Glutamatergic neuron (in vitro differentiated cells): Measurements from ENCODE around the gene CDH22. TPM values are rescaled to one million over a fixed set of nuclear protein-coding genes. Genes with fewer than 3 reads are reported as not detected.

Experiments used
- DNase-seq: peaks from one replicate; pipeline ENCODE4 v3.0.0; 2022
- H3K27ac Mint-ChIP-seq: one replicate; pipeline ENCODE4 v1.8.0; 2020; ENCODE audit warnings: mild to moderate bottlenecking, mixed read lengths, inconsistent platforms; ENCODE audit not compliant: unreplicated experiment
- H3K27me3 Mint-ChIP-seq: one replicate; pipeline ENCODE4 v1.8.0; 2020; ENCODE audit warnings: mild to moderate bottlenecking, moderate library complexity, mixed read lengths, inconsistent platforms; ENCODE audit not compliant: unreplicated experiment
- H3K36me3 Mint-ChIP-seq: one replicate; pipeline ENCODE4 v1.8.0; 2020; ENCODE audit warnings: mild to moderate bottlenecking, mixed read lengths, inconsistent platforms; ENCODE audit not compliant: unreplicated experiment
- H3K4me1 Mint-ChIP-seq: one replicate; pipeline ENCODE4 v1.8.0; 2020; ENCODE audit warnings: mild to moderate bottlenecking, low read depth, mixed read lengths, inconsistent platforms; ENCODE audit not compliant: unreplicated experiment
- H3K4me3 Mint-ChIP-seq: one replicate; pipeline ENCODE4 v1.8.0; 2020; ENCODE audit warnings: mild to moderate bottlenecking, mixed read lengths, inconsistent platforms; ENCODE audit not compliant: unreplicated experiment
- H3K9me3 Mint-ChIP-seq: one replicate; pipeline ENCODE4 v1.8.0; 2020; ENCODE audit warnings: mild to moderate bottlenecking, moderate library complexity, mixed read lengths, inconsistent platforms; ENCODE audit not compliant: unreplicated experiment
- total RNA-seq: library from RNA; stranded (reverse); fragmentation: NEBNext Ultra II Directional; extraction: Animal tissue kit (Norgen Biotek cat#: 25700); gene quantifications from one replicate; pipeline ENCODE4 v1.2.1, GENCODE V29; 2021; ENCODE audit not compliant: unreplicated experiment
- TF ChIP-seq, protein P1 (sequence below): fragments of 200-600 bp; sonication (generic); IDR thresholded peaks from one replicate; pipeline ENCODE4 v1.5.0; 2021; ENCODE audit not compliant: partially characterized antibody, unreplicated experiment

CDH22 gene
- total RNA-seq, 1 donor from 2014 or later, result 7.9 TPM

DNA sequence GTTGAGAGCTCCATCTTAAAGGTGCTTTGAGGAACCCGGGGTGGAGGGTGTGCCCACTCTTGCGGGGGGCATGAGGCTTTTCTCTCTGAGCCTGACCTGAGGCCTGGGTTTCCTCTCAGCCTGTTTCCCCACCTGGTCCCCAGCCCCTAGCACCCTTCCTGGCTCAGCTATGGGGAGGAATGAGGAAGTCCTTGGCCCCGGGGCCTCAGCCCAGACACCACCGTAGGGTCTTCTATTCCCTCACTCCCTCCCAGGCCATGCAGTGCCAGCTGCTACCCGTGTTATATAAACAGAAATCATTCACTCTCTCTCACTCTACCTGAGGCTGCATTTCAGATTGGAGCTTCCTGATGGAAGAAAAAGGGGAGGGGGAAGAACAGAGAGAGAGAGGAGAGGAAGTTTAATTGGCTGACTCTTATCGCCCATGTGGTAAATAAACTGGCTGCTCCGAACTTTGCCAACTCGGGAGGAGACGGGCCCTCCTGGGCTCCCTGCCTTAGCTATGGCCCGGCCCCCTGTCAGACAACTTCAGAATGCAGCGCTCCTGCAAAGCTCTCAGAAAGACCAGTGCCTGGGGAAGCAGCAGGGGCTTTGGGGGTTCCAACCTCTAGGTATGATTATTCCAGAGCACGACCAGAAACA lies 2.8 kb downstream of the CDH22 start:
- H3K27ac Mint-ChIP-seq, result no peak overlapping the region
- H3K36me3 Mint-ChIP-seq, result no peaks in the 10 kb centered on the region
- DNase-seq, result no peak
- peaks cover 4% of the 10 kb centered on the region for H3K9me3 Mint-ChIP-seq
- TF ChIP-seq, protein P1, sequence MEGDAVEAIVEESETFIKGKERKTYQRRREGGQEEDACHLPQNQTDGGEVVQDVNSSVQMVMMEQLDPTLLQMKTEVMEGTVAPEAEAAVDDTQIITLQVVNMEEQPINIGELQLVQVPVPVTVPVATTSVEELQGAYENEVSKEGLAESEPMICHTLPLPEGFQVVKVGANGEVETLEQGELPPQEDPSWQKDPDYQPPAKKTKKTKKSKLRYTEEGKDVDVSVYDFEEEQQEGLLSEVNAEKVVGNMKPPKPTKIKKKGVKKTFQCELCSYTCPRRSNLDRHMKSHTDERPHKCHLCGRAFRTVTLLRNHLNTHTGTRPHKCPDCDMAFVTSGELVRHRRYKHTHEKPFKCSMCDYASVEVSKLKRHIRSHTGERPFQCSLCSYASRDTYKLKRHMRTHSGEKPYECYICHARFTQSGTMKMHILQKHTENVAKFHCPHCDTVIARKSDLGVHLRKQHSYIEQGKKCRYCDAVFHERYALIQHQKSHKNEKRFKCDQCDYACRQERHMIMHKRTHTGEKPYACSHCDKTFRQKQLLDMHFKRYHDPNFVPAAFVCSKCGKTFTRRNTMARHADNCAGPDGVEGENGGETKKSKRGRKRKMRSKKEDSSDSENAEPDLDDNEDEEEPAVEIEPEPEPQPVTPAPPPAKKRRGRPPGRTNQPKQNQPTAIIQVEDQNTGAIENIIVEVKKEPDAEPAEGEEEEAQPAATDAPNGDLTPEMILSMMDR, result no peak
- peaks cover 23% of the 10 kb centered on the region for H3K4me1 Mint-ChIP-seq
- H3K4me3 Mint-ChIP-seq, result no peak overlapping the region
- peaks cover 13% of the 10 kb centered on the region for H3K27me3 Mint-ChIP-seq

DNA sequence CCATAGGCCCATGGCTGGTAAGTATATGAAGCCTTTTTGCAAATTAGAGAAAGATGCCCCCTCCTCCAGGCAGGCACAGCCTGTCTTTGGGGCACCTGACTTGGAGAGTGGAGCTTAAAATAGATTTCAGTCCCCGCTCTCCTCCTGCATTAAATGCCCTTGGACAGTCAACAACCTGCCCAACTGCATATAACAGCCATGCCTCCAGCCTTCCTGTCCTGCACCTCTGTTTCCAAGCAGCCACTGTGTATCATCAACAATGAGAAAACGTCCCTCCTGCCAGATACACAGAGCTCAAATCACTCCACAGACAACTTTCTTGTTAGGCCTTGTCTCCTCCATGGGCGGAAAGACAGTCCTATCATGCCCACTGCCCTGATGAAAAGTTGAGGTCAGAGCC lies 3.4 kb downstream of the CDH22 start:
- peaks cover 7% of the 10 kb centered on the region for H3K9me3 Mint-ChIP-seq
- no peak for DNase-seq
- no peak overlapping the region for H3K4me3 Mint-ChIP-seq
- peaks cover 26% of the 10 kb centered on the region for H3K4me1 Mint-ChIP-seq
- peaks cover 16% of the 10 kb centered on the region for H3K27me3 Mint-ChIP-seq
- no peak overlapping the region for H3K27ac Mint-ChIP-seq
- no peaks in the 10 kb centered on the region for H3K36me3 Mint-ChIP-seq
- TF ChIP-seq, protein P1, result no peak

DNA sequence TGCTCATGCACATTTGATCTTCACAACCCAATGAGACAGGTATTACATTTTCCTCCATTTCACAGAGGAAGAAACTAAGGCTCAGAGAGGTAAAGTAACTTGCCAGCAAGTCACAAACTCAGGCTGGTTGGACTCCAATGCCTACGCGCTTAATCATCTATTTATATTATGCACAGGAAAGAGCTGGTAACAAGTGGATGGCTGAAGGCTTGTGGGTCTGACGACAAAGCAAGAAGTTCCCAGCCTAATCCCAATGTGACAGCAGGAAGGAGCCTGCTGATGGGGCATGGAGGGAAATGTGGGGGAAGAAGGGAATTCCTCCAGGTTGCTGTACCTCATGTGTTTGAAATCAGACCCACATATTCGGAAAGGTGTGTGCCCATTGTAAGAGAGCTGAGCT lies 3.9 kb downstream of the CDH22 start:
- TF ChIP-seq, protein P1, result no peak
- H3K4me3 Mint-ChIP-seq, result no peak overlapping the region
- H3K27me3 Mint-ChIP-seq, result peaks cover 14% of the 10 kb centered on the region
- peaks cover 7% of the 10 kb centered on the region for H3K9me3 Mint-ChIP-seq
- no peak for DNase-seq
- H3K27ac Mint-ChIP-seq, result no peak overlapping the region
- H3K4me1 Mint-ChIP-seq, result peaks cover 26% of the 10 kb centered on the region
- no peaks in the 10 kb centered on the region for H3K36me3 Mint-ChIP-seq

DNA sequence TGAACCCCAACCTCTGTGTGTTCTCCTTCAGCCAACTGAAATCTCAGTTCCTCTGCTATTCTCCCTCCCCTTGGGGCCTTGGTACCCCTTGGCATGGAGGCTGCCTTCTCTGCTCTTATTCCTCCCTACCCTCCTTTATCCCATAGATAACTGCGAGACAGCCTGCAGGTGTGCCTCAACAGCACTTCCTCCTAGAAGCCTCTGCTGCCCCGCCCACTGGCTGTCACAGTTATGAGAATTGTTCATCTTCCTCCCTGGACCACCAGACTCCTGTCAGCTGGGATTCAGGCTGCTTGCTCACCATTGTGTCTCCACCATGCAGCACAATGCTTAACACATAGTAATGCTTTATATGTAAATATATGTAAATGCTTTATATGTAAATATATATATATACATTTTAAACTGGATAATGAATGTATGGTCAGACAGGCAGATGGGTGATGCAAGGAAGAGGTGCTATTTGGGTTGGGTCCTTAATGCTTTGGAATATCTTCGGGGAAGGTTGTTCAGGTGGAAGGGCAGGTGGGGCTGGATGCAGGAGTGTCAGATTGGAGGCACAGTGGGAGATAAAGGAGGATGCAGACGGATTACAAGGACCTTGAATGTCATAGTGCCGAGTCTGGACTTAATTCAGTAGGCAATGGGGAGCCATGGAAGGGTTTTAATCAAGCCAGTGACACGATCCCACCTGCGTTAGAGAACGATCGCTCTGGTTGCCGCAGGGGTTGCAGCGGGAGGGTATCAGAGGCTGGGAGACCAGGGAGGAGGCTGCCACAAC lies 4.9 kb downstream of the CDH22 start:
- TF ChIP-seq, protein P1, result no peak
- Mint-ChIP-seq H3K27me3 (peaks cover 9% of the 10 kb centered on the region), H3K9me3 (peaks cover 7% of the 10 kb centered on the region), H3K36me3 (no peaks in the 10 kb centered on the region), H3K4me1 (peaks cover 26% of the 10 kb centered on the region), H3K27ac (no peak overlapping the region), H3K4me3 (peak overlapping the region; percentile 14)
- DNase-seq, result no peak

DNA sequence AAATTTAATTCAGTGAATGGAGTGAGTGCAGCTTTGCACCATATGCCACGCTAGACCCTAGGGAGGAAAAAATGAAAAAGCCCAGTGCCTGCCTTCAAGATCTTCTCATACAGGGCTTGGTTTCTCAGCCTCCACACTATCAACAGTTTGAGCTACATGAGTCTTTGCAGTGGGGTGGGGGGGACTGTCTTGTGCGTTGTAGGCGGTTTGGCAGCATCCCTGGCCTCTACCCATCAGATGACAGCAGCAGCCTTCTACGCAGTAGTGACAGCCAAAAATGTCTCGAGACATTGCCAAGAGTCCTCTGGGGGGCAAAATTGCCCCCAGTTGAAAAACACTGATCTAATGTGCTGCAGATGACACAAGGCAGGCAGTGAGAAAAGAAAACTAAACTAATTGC lies 6.2 kb downstream of the CDH22 start:
- no peak for DNase-seq
- Mint-ChIP-seq H3K27ac (no peak overlapping the region), H3K9me3 (peaks cover 7% of the 10 kb centered on the region), H3K36me3 (no peaks in the 10 kb centered on the region), H3K4me1 (peaks cover 26% of the 10 kb centered on the region), H3K4me3 (peak overlapping the region; percentile 25), H3K27me3 (peaks cover 14% of the 10 kb centered on the region)
- TF ChIP-seq, protein P1, result no peak
